Measurements from ENCODE around the gene C2orf76.

Gene C2orf76

DNA sequence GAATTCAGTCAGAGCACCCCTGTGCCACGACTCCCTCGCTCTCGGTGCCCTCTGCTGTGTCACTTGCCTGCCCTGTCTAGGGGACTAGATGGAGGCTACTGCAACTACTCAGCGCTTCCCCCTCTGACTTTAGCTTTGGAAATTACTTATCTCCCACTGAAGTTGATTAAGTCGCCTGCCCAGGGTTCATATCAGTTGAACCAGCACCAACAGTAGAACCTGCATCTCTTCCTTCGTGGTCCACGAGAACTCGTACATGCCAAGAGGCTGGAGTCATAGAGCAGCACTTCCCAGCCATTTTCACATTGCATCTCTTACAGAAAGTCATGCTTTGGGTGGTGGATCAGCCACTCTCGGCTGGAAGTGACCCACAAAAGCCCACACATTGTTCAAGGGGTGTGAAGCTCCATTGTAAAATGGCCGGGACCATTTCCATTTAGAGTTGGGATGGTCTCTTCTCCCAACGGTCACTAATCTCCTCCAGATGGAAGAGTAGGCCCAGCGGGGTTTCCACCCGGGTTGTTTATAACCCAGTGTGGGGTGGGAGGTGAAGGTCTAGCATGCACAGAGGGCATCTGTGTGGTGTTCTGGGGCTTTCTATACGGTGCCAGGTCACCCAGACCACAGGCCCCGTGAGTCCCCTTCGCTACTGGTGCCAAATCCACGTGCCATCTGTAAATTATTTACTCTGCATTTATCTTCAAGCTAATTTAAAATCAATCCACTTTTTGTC lies 105.0 kb downstream of the C2orf76 start:
- DNase-seq: no peak

GRCh38 chr2:119260646-119261492 lies 105.8 kb downstream of the C2orf76 start:
- no peak for DNase-seq

GRCh38 chr2:119259296-119259860 lies 107.3 kb downstream of the C2orf76 start:
- DNase-seq: no peak

DNA sequence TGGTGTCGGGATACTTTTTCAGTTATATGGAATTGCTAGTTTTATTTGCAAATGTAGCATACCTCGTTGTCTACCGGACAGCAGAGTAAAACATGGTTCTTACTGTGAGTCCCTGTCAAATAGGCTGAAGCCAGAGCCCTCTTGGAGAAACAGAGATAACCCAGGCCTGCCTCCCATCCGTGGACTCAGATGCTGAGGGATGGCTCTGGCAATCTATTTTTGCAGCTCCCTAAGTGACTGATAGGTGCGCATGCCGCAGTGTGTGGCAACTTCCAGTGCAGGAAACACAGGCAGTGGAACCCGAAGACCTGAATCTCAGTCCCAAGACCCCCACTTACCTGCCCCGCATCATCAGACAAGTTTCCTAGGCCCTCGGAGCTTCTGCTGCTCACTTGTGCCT lies 109.4 kb downstream of the C2orf76 start:
- no peak for DNase-seq

GRCh38 chr2:119256582-119256921 lies 110.1 kb downstream of the C2orf76 start:
- DNase-seq: no peak

- DNase-seq: no peak
Measured at GRCh38 chr2:119255760-119256581, 110.7 kb downstream of the C2orf76 start.

- DNase-seq: no peak
Measured at GRCh38 chr2:119254601-119255080, 112.0 kb downstream of the C2orf76 start.

- no peak for DNase-seq
Measured at GRCh38 chr2:119253760-119254600, 112.7 kb downstream of the C2orf76 start.

DNA sequence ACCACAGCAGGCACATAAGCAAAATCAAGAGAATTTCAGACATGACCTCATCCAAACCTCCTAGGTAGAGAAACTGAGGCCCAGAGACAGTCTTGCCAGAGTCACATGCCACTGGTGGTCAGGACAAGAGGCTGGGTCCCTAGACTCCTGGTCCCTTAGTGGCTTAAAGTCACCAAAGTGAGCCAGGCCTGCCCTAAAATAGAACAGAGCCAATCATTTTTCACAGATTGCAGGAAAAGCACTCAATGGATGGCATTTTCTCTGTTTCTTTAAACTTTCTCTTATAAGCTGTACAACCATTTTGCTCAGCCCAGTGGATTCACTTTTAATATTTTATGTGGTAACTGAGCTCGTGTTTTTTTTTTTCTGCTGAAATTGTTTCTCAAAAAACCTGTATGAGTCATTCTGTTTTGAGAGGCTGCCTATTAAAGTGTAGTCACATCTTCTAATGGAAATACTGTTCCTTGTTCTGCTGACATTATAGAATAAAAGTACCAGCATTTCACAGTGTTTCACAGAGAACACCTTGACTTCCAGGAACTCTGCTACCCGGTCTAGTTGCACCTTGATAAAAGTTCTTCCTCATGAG lies 113.4 kb downstream of the C2orf76 start:
- no peak for DNase-seq
